HEK293 (cell line): ENCODE data around the gene ZNF831.

Experiments
- CTCF ChIA-PET: fragments of 350-600 bp; formaldehyde crosslinking; extraction: SDS; loops from one replicate; lab custom pipeline; 2021; ENCODE audit warnings: antibody characterized with exemption; lab: Yijun Ruan, JAX
- POLR2A ChIA-PET: fragments of 300-600 bp; formaldehyde crosslinking; extraction: SDS; loops from one replicate; lab custom pipeline; 2020; ENCODE audit warnings: antibody characterized with exemption, inconsistent platforms; lab: Yijun Ruan, JAX
- H3K27ac ChIP-seq: fragments of 200-500 bp; sonication (Bioruptor generic); 2 replicates; pipeline ENCODE4 v1.5.1; 2014; ENCODE audit warnings: low read depth, low read length, control low read depth, inconsistent platforms; ENCODE audit errors: extremely low read depth
- H3K36me3 ChIP-seq, 2 experiments: fragments of 200-500 bp in 1 of 2; sonication (Bioruptor generic) in 1 of 2; 1 replicate in 1 of 2; 2 replicates in 1 of 2; pipeline ENCODE4 v1.5.1; 2014 to 2017; ENCODE audit warnings: inconsistent platforms in 2 of 2, low read length in 2 of 2; ENCODE audit not compliant: control insufficient read depth in 2 of 2, insufficient read depth in 1 of 2
- H3K4me1 ChIP-seq: fragments of 200-500 bp; sonication (Bioruptor generic); 2 replicates; pipeline ENCODE4 v1.5.1; 2014; ENCODE audit warnings: mild to moderate bottlenecking, low read length, inconsistent platforms; ENCODE audit not compliant: control insufficient read depth, insufficient read depth
- H3K4me3 ChIP-seq: 2 replicates; pipeline ENCODE4 v1.5.1; 2011; ENCODE audit warnings: low read depth, mild to moderate bottlenecking, control low read depth, low read length, moderate library complexity
- H3K9me3 ChIP-seq: fragments of 200-500 bp; sonication (Bioruptor generic); 2 replicates; pipeline ENCODE4 v1.5.1; 2014; ENCODE audit warnings: low read depth, low read length, inconsistent platforms; ENCODE audit not compliant: control insufficient read depth, insufficient read depth
- HOXD13 ChIP-seq: sonication (generic); formaldehyde crosslinking; IDR thresholded peaks from 2 replicates; pipeline ENCODE4 v1.8.0; 2022; ENCODE audit warnings: missing genetic modification reagents, borderline replicate concordance
- KLF10 ChIP-seq: fragments of 450-650 bp; IDR thresholded peaks from 2 replicates; pipeline ENCODE4 v1.5.1; 2018; ENCODE audit warnings: missing biosample characterization, mild to moderate bottlenecking, missing genetic modification characterization
- MZF1 ChIP-seq: fragments of 450-650 bp; formaldehyde crosslinking; IDR thresholded peaks from 2 replicates; pipeline ENCODE4 v1.5.1; 2017; ENCODE audit warnings: missing biosample characterization, missing genetic modification characterization, borderline replicate concordance
- ZEB2 ChIP-seq: fragments of 450-650 bp; formaldehyde crosslinking; IDR thresholded peaks from 2 replicates; pipeline ENCODE4 v1.5.1; 2016; ENCODE audit warnings: missing biosample characterization, missing genetic modification characterization
- ZFP69B ChIP-seq: fragments of 450-650 bp; formaldehyde crosslinking; IDR thresholded peaks from 2 replicates; pipeline ENCODE4 v1.5.1; 2016; ENCODE audit warnings: missing biosample characterization, missing genetic modification characterization
- ZNF157 ChIP-seq: fragments of 450-650 bp; formaldehyde crosslinking; IDR thresholded peaks from 2 replicates; pipeline ENCODE4 v1.5.1; 2016; ENCODE audit warnings: missing biosample characterization, missing genetic modification characterization
- ZNF2 ChIP-seq: fragments of 450-650 bp; formaldehyde crosslinking; IDR thresholded peaks from 2 replicates; pipeline ENCODE4 v1.5.1; 2016; ENCODE audit warnings: missing biosample characterization, missing genetic modification characterization
- ZNF211 ChIP-seq: fragments of 450-650 bp; formaldehyde crosslinking; IDR thresholded peaks from 2 replicates; pipeline ENCODE4 v1.5.1; 2016; ENCODE audit warnings: low read depth, missing biosample characterization, missing genetic modification characterization
- ZNF341 ChIP-seq: fragments of 450-650 bp; formaldehyde crosslinking; IDR thresholded peaks from 2 replicates; pipeline ENCODE4; 2016; ENCODE audit warnings: low read depth, missing biosample characterization, missing genetic modification characterization
- ZNF391 ChIP-seq: fragments of 450-650 bp; formaldehyde crosslinking; IDR thresholded peaks from 2 replicates; pipeline ENCODE4 v1.5.1; 2016; ENCODE audit warnings: low read depth, missing biosample characterization, missing genetic modification characterization, borderline replicate concordance
- ZNF394 ChIP-seq: fragments of 450-650 bp; formaldehyde crosslinking; IDR thresholded peaks from 2 replicates; pipeline ENCODE4 v1.5.1; 2016; ENCODE audit warnings: missing biosample characterization, missing genetic modification characterization, mild to moderate bottlenecking, moderate library complexity, borderline replicate concordance
- ZNF48 ChIP-seq: fragments of 450-650 bp; formaldehyde crosslinking; IDR thresholded peaks from 2 replicates; pipeline ENCODE4 v1.5.1; 2016; ENCODE audit warnings: missing biosample characterization, missing genetic modification characterization
- ZNF624 ChIP-seq: fragments of 450-650 bp; formaldehyde crosslinking; IDR thresholded peaks from 2 replicates; pipeline ENCODE4 v1.5.1; 2017; ENCODE audit warnings: missing biosample characterization, missing genetic modification characterization
- ZNF707 ChIP-seq: fragments of 450-650 bp; formaldehyde crosslinking; IDR thresholded peaks from 2 replicates; pipeline ENCODE4 v1.5.1; 2016; ENCODE audit warnings: missing biosample characterization, missing genetic modification characterization
- ZNF768 ChIP-seq: fragments of 450-650 bp; formaldehyde crosslinking; IDR thresholded peaks from 2 replicates; pipeline ENCODE4 v1.5.1; 2018; ENCODE audit warnings: missing biosample characterization, mild to moderate bottlenecking, missing genetic modification characterization
- ZNF792 ChIP-seq: fragments of 450-650 bp; formaldehyde crosslinking; IDR thresholded peaks from 2 replicates; pipeline ENCODE4 v1.5.1; 2016; ENCODE audit warnings: missing biosample characterization, missing genetic modification characterization
- ZNF843 ChIP-seq: fragments of 450-650 bp; formaldehyde crosslinking; IDR thresholded peaks from 2 replicates; pipeline ENCODE4 v1.5.1; 2016; ENCODE audit warnings: missing biosample characterization, missing genetic modification characterization
- TF ChIP-seq, protein P1 (sequence below): fragments of 450-650 bp; formaldehyde crosslinking; IDR thresholded peaks from 2 replicates; pipeline ENCODE4 v1.5.1; 2017; ENCODE audit warnings: missing biosample characterization, missing genetic modification characterization
- TF ChIP-seq, protein P2 (sequence below): fragments of 450-650 bp; formaldehyde crosslinking; IDR thresholded peaks from 2 replicates; pipeline ENCODE4 v1.5.1; 2016; ENCODE audit warnings: missing biosample characterization, missing genetic modification characterization
- TF ChIP-seq, protein P3 (sequence below): fragments of 450-650 bp; formaldehyde crosslinking; IDR thresholded peaks from 2 replicates; pipeline ENCODE4 v1.5.1; 2016; ENCODE audit warnings: missing biosample characterization, missing genetic modification characterization
- TF ChIP-seq, protein P4 (sequence below): fragments of 450-650 bp; formaldehyde crosslinking; IDR thresholded peaks from 2 replicates; pipeline ENCODE4 v1.5.1; 2017; ENCODE audit warnings: missing biosample characterization, mild to moderate bottlenecking, missing genetic modification characterization, moderate library complexity
- TF ChIP-seq, protein P5 (sequence below): fragments of 450-650 bp; formaldehyde crosslinking; IDR thresholded peaks from 2 replicates; pipeline ENCODE4 v1.5.1; 2017; ENCODE audit warnings: missing biosample characterization, missing genetic modification characterization
- TF ChIP-seq, protein P6 (sequence below): fragments of 450-650 bp; formaldehyde crosslinking; IDR thresholded peaks from 2 replicates; pipeline ENCODE4 v1.5.1; 2016; ENCODE audit warnings: missing biosample characterization, missing genetic modification characterization

Gene ZNF831

DNA sequence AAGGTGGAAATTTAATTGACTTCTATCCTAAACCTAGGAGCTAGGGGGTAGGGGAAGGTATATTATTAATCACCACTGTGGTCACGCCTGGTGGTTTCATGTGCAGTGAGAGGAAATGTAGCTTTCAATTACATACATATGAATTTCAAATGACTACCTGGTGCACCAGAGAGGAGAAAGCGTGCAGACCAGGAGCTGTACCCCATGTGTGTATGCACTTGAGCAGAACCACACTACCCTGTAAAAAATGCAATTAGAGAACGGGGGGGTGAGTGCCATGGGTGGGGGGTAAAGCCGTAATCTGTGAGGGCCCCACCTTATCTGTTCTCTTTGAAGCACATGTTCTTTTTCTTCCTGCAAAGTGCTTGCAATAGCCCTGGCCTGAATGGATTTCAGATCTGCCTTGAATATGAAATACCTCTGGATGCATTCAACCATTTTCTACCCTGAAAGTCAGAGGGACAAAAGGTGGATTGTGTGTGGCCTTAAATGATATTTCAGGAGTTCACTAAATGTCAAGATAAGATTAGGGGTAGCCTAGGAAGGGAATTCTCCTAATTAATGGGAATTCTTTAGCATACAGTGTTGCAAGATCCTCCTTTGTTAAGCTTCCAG lies 105.9 kb downstream of the ZNF831 start (continued):
- TF ChIP-seq, protein P1, sequence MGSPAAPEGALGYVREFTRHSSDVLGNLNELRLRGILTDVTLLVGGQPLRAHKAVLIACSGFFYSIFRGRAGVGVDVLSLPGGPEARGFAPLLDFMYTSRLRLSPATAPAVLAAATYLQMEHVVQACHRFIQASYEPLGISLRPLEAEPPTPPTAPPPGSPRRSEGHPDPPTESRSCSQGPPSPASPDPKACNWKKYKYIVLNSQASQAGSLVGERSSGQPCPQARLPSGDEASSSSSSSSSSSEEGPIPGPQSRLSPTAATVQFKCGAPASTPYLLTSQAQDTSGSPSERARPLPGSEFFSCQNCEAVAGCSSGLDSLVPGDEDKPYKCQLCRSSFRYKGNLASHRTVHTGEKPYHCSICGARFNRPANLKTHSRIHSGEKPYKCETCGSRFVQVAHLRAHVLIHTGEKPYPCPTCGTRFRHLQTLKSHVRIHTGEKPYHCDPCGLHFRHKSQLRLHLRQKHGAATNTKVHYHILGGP (tag by site-specific recombination): no peak
- TF ChIP-seq ZNF341 (tag by site-specific recombination): no peak

DNA sequence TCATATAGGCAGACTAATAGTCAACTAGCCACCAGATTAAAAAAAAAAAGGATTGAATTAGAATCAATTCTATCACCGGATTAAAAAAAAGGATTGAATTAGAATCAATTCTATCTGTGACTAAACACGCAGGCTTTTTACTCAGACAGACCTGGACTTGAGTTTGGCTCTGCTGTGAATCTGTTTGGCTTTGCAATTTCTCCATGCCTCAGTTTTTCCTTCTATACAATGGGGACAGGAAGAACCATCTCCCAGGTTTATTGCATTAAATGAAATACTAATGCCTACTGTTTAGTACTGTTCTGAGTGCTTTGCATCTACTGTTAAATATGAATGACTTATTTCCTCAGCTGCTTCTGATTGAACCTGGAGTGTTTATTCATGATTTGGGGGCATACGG lies 106.8 kb downstream of the ZNF831 start:
- no peak overlapping the region for H3K27ac ChIP-seq
- no peaks in the 10 kb centered on the region for H3K9me3 ChIP-seq
- no peaks in the 10 kb centered on the region for H3K36me3 ChIP-seq
- ChIA-PET POLR2A (no interaction called here), CTCF (interaction anchor here (0.6 kb wide), 1 partner anchor 186 kb away, joined by 3 read pairs; no protein-coding TSS in a partner anchor)
- TF ChIP-seq, protein P2, sequence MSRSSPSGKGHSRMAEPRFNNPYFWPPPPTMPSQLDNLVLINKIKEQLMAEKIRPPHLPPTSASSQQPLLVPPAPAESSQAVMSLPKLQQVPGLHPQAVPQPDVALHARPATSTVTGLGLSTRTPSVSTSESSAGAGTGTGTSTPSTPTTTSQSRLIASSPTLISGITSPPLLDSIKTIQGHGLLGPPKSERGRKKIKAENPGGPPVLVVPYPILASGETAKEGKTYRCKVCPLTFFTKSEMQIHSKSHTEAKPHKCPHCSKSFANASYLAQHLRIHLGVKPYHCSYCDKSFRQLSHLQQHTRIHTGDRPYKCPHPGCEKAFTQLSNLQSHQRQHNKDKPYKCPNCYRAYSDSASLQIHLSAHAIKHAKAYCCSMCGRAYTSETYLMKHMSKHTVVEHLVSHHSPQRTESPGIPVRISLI: no peak
- TF ChIP-seq ZNF48 (no peak), ZNF391 (tag by site-specific recombination) (no peak), HOXD13 (CRISPR knock-in tag) (no peak), ZEB2 (no peak), ZNF157 (tag by site-specific recombination) (no peak), MZF1 (no peak), ZNF792 (no peak)
- TF ChIP-seq, protein P3, sequence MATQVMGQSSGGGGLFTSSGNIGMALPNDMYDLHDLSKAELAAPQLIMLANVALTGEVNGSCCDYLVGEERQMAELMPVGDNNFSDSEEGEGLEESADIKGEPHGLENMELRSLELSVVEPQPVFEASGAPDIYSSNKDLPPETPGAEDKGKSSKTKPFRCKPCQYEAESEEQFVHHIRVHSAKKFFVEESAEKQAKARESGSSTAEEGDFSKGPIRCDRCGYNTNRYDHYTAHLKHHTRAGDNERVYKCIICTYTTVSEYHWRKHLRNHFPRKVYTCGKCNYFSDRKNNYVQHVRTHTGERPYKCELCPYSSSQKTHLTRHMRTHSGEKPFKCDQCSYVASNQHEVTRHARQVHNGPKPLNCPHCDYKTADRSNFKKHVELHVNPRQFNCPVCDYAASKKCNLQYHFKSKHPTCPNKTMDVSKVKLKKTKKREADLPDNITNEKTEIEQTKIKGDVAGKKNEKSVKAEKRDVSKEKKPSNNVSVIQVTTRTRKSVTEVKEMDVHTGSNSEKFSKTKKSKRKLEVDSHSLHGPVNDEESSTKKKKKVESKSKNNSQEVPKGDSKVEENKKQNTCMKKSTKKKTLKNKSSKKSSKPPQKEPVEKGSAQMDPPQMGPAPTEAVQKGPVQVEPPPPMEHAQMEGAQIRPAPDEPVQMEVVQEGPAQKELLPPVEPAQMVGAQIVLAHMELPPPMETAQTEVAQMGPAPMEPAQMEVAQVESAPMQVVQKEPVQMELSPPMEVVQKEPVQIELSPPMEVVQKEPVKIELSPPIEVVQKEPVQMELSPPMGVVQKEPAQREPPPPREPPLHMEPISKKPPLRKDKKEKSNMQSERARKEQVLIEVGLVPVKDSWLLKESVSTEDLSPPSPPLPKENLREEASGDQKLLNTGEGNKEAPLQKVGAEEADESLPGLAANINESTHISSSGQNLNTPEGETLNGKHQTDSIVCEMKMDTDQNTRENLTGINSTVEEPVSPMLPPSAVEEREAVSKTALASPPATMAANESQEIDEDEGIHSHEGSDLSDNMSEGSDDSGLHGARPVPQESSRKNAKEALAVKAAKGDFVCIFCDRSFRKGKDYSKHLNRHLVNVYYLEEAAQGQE (tag by site-specific recombination): no peak
- no peaks in the 10 kb centered on the region for H3K4me1 ChIP-seq
- H3K4me3 ChIP-seq: no peak overlapping the region

DNA sequence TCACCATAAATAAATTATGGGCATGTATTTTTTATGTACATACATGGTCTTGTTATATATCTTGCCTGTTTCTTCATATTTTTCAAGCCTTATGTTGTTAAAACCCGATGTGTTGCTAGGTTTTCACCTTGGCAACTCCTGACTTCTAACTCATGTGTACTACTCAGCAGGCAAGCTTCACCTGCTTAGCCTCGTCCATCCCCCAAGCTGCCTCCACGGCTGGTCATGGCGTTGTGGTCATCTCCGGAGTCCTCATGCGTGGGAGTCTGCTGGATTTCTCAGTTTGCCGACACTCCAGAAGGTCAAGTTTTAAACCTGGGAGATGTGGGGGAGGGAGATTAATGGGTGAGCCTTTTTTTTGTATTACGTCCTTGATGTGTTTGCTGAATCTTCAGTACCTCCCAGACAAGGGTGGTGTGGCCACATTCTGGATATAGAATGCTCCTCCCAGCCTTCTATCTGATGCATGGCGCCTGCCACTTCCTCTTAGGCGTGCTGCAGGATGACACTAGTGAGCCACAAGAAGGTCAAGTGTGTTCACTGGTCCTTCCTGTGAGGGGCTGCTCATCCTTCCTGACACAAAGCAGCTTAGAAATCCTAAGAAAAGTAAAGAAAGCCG lies 110.2 kb downstream of the ZNF831 start:
- H3K27ac ChIP-seq: no peak overlapping the region
- CTCF ChIA-PET: no interaction called here
- no peak overlapping the region for H3K4me3 ChIP-seq
- H3K4me1 ChIP-seq: no peaks in the 10 kb centered on the region
- POLR2A ChIA-PET: no interaction called here
- no peaks in the 10 kb centered on the region for H3K36me3 ChIP-seq
- no peaks in the 10 kb centered on the region for H3K9me3 ChIP-seq
- TF ChIP-seq KLF10 (tag by site-specific recombination) (no peak), ZNF211 (no peak), ZNF768 (tag by site-specific recombination) (no peak), ZNF394 (tag by site-specific recombination) (no peak), ZNF2 (tag by site-specific recombination) (no peak), ZNF624 (no peak), ZFP69B (tag by site-specific recombination) (no peak), ZNF707 (tag by site-specific recombination) (no peak), ZNF843 (tag by site-specific recombination) (no peak)
- TF ChIP-seq, protein P4, sequence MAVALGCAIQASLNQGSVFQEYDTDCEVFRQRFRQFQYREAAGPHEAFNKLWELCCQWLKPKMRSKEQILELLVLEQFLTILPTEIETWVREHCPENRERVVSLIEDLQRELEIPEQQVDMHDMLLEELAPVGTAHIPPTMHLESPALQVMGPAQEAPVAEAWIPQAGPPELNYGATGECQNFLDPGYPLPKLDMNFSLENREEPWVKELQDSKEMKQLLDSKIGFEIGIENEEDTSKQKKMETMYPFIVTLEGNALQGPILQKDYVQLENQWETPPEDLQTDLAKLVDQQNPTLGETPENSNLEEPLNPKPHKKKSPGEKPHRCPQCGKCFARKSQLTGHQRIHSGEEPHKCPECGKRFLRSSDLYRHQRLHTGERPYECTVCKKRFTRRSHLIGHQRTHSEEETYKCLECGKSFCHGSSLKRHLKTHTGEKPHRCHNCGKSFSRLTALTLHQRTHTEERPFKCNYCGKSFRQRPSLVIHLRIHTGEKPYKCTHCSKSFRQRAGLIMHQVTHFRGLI: no peak
- TF ChIP-seq, protein P5, sequence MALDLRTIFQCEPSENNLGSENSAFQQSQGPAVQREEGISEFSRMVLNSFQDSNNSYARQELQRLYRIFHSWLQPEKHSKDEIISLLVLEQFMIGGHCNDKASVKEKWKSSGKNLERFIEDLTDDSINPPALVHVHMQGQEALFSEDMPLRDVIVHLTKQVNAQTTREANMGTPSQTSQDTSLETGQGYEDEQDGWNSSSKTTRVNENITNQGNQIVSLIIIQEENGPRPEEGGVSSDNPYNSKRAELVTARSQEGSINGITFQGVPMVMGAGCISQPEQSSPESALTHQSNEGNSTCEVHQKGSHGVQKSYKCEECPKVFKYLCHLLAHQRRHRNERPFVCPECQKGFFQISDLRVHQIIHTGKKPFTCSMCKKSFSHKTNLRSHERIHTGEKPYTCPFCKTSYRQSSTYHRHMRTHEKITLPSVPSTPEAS (tag by site-specific recombination): no peak
- TF ChIP-seq, protein P6, sequence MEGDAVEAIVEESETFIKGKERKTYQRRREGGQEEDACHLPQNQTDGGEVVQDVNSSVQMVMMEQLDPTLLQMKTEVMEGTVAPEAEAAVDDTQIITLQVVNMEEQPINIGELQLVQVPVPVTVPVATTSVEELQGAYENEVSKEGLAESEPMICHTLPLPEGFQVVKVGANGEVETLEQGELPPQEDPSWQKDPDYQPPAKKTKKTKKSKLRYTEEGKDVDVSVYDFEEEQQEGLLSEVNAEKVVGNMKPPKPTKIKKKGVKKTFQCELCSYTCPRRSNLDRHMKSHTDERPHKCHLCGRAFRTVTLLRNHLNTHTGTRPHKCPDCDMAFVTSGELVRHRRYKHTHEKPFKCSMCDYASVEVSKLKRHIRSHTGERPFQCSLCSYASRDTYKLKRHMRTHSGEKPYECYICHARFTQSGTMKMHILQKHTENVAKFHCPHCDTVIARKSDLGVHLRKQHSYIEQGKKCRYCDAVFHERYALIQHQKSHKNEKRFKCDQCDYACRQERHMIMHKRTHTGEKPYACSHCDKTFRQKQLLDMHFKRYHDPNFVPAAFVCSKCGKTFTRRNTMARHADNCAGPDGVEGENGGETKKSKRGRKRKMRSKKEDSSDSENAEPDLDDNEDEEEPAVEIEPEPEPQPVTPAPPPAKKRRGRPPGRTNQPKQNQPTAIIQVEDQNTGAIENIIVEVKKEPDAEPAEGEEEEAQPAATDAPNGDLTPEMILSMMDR (tag by site-specific recombination): no peak
